ENCODE data around the gene CES2.
"Not testable (repeated sequence)": the region's sequence is repeated elsewhere in the genome, so short reads cannot be mapped to it uniquely, and the experiment has no call there.

CES2 gene

GRCh38 chr16:66955363-66956153, 20.2 kb downstream of the CES2 start:
- not testable (repeated sequence) for DNase-seq (ENCODE audit: low read depth)

- not testable (repeated sequence) for DNase-seq (ENCODE audit: low read depth)
Measured at GRCh38 chr16:66956154-66956457, 20.8 kb downstream of the CES2 start.

GRCh38 chr16:66958857-66959703, 23.8 kb downstream of the CES2 start:
- no peak for DNase-seq (ENCODE audit: low read depth)

- no peak for DNase-seq (ENCODE audit: low read depth)
Measured at GRCh38 chr16:66959704-66960161, 24.4 kb downstream of the CES2 start.

- DNase-seq (ENCODE audit: low read depth): no peak
Measured at GRCh38 chr16:66960270-66960669, 25.0 kb downstream of the CES2 start.

GRCh38 chr16:66961065-66961744, 25.9 kb downstream of the CES2 start, which contains the start of gene CES3:
Gene CES3 (plus strand): TSS chr16:66961266. CDS start chr16:66961308, 42 bp downstream.
- DNase-seq (ENCODE audit: low read depth): peak; percentile 35

- no peak for DNase-seq (ENCODE audit: low read depth)
Measured at GRCh38 chr16:66961914-66962313, 26.6 kb downstream of the CES2 start.

GRCh38 chr16:66964049-66964448, 28.7 kb downstream of the CES2 start:
- no peak for DNase-seq (ENCODE audit: low read depth)

- no peak for DNase-seq (ENCODE audit: low read depth)
Measured at GRCh38 chr16:66968847-66969246, 33.5 kb downstream of the CES2 start.

GRCh38 chr16:66970775-66971720, 35.7 kb downstream of the CES2 start:
- DNase-seq (ENCODE audit: low read depth): no peak

GRCh38 chr16:66972983-66973382, 37.7 kb downstream of the CES2 start:
- DNase-seq (ENCODE audit: low read depth): no peak

GRCh38 chr16:66973716-66974115, 38.4 kb downstream of the CES2 start:
- DNase-seq (ENCODE audit: low read depth): no peak

GRCh38 chr16:66974156-66974931, 39.0 kb downstream of the CES2 start:
- not testable (repeated sequence) for DNase-seq (ENCODE audit: low read depth)

GRCh38 chr16:66974932-66975246, 39.6 kb downstream of the CES2 start:
- not testable (repeated sequence) for DNase-seq (ENCODE audit: low read depth)

GRCh38 chr16:66975302-66975893, 40.1 kb downstream of the CES2 start:
- no peak for DNase-seq (ENCODE audit: low read depth)

- no peak for DNase-seq (ENCODE audit: low read depth)
Measured at GRCh38 chr16:66976746-66977145, 41.4 kb downstream of the CES2 start.

GRCh38 chr16:66977341-66978113, 42.2 kb downstream of the CES2 start:
- DNase-seq (ENCODE audit: low read depth): peak; percentile 59

GRCh38 chr16:66979011-66979717, 43.8 kb downstream of the CES2 start:
- no peak for DNase-seq (ENCODE audit: low read depth)

- no peak for DNase-seq (ENCODE audit: low read depth)
Measured at GRCh38 chr16:66983033-66983432, 47.7 kb downstream of the CES2 start.

Data from GM04504 (cell line).